ENCODE measurements around the gene GALM. TPM values are rescaled to one million over a fixed set of nuclear protein-coding genes. Genes with fewer than 3 reads are reported as not detected.

GALM gene
- total and polyA plus RNA-seq, 2 donors (not counting 3 experiments of a cell fraction or from before 2014, with no cell fraction given) = 4.8 to 6.1 TPM

DNA sequence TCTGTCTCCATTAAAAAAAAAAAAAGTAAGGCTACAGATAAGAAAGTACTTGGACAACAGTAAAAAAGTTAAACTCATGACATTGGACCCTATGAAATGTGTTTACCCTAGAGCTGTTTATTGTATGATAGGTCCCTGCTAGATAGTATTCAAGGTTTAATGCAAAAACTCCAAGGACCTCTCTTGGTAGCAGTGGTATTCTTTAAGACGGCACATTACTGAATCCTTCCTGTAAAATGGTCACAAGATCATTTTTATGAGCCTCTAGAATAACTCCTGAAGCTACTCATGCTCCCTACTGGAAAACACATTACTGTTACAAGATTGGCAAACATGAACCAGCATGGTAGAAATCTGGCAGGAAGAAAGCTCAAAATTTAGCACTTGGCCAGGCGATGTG, 38.8 kb downstream of the GALM start:
- FAIRE-seq (no peak), DNase-seq (ENCODE audit: low read depth, low spot score) (no peak)
- H3K27ac ChIP-seq (ENCODE audit: insufficient read depth, low read depth, low read length) = no peak overlapping the region
- POLR2A ChIA-PET = no interaction called here
- no peaks in the 10 kb centered on the region for H3K36me3 ChIP-seq (ENCODE audit: control insufficient read depth in 2 of 2, extremely low read depth in 1 of 2, insufficient read depth in 2 of 2, low read length in 2 of 2)
- no peaks in the 10 kb centered on the region for H3K9me1 ChIP-seq (replicated peaks; ENCODE audit: control insufficient read depth, extremely low read depth, insufficient read depth, low read length)
- H2AFZ ChIP-seq (ENCODE audit: low read depth, low read length) = no peak overlapping the region
- intact Hi-C loops (cut with micrococcal nuclease) = no loop called here
- TF ChIP-seq JUN (IDR thresholded peaks at IDR 0.05; ENCODE audit: borderline replicate concordance, insufficient read depth, insufficient read length, low read depth) (no peak), FOS (IDR thresholded peaks at IDR 0.05; ENCODE audit: borderline replicate concordance, insufficient read depth, low read length) (no peak), CTCF (IDR thresholded peaks at IDR 0.05; ENCODE audit: extremely low read depth in 1 of 2, insufficient read depth in 1 of 2, low read depth in 1 of 2, low read length in 2 of 2) (no peak), POLR2AphosphoS5 (IDR thresholded peaks at IDR 0.05; ENCODE audit: insufficient read depth, low read depth, low read length) (no peak), POLR2A (IDR thresholded peaks at IDR 0.05; ENCODE audit: low read depth, low read length) (no peak), GATA2 (IDR thresholded peaks at IDR 0.05; ENCODE audit: insufficient read depth, insufficient read length, low read depth, low read length) (no peak), MYC (IDR thresholded peaks at IDR 0.05; ENCODE audit: low read depth, low read length) (no peak), EZH2 (IDR thresholded peaks at IDR 0.05; ENCODE audit: borderline replicate concordance, low read depth, low read length, severe bottlenecking) (no peak)
- TF ChIP-seq, protein P1, sequence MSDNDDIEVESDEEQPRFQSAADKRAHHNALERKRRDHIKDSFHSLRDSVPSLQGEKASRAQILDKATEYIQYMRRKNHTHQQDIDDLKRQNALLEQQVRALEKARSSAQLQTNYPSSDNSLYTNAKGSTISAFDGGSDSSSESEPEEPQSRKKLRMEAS (IDR thresholded peaks at IDR 0.05; ENCODE audit: insufficient read depth, insufficient read length) = no peak
- H3K4me3 ChIP-seq (replicated peaks in 1 of 3; ENCODE audit: insufficient read depth in 1 of 3, low read depth in 1 of 3, low read length in 3 of 3) = no peak overlapping the region
- H3K27me3 ChIP-seq (ENCODE audit: control insufficient read depth in 2 of 2, insufficient read depth in 2 of 2, low read length in 2 of 2) = no peaks in the 10 kb centered on the region
- dilution Hi-C loops (cut with MboI; ENCODE audit: extremely low pct_ligation_motif_present, low sequenced_read_pairs) = no loop called here
- CTCF ChIA-PET = interaction anchor here (1.4 to 1.9 kb wide), 2 partner anchors 11 to 13 kb away, joined by 4 to 9 read pairs; no protein-coding TSS in a partner anchor
- no peak overlapping the region for H3K9ac ChIP-seq (replicated peaks; ENCODE audit: extremely low read depth, insufficient read depth, low read length)
- no peak overlapping the region for H3K4me2 ChIP-seq (ENCODE audit: insufficient read depth, low read length)
- no TSS peak for BruUV-seq (replicated peaks)
- no peaks in the 10 kb centered on the region for H3K79me2 ChIP-seq (ENCODE audit: control insufficient read depth, insufficient read depth, low read length)
- no peaks in the 10 kb centered on the region for H3K4me1 ChIP-seq (ENCODE audit: control insufficient read depth, extremely low read depth, insufficient read depth, low read length)
- no peaks in the 10 kb centered on the region for H4K20me1 ChIP-seq (replicated peaks; ENCODE audit: control insufficient read depth, extremely low read depth, insufficient read depth, low read length)
- H3K9me3 ChIP-seq (replicated peaks; ENCODE audit: control insufficient read depth, insufficient read depth, low read length) = no peaks in the 10 kb centered on the region

All from endothelial cell of umbilical vein (primary cell).